ENCODE results near the gene RSL24D1.
"Not testable (repeated sequence)": the region's sequence is repeated elsewhere in the genome, so short reads cannot be mapped to it uniquely, and the experiment has no call there.

The RSL24D1 gene

GRCh38 chr15:55204464-55204863, 7.7 kb upstream of the RSL24D1 start:
- no peak for DNase-seq

- DNase-seq: no peak
Observed at GRCh38 chr15:55202206-55202605, 5.5 kb upstream of the RSL24D1 start.

- DNase-seq: no peak
Observed at GRCh38 chr15:55198706-55199105, 2.0 kb upstream of the RSL24D1 start.

GRCh38 chr15:55197719-55198118, 978 bp upstream of the RSL24D1 start:
- no peak for DNase-seq

GRCh38 chr15:55197362-55197705, 593 bp upstream of the RSL24D1 start:
- no peak for DNase-seq

GRCh38 chr15:55195996-55196395, 745 bp downstream of the RSL24D1 start:
- no peak for DNase-seq

- no peak for DNase-seq
Observed at GRCh38 chr15:55194256-55194655, 2.5 kb downstream of the RSL24D1 start.

- DNase-seq: no peak
Observed at GRCh38 chr15:55186331-55186730, 10.4 kb downstream of the RSL24D1 start.

GRCh38 chr15:55183679-55184078, 13.1 kb downstream of the RSL24D1 start:
- no peak for DNase-seq

GRCh38 chr15:55179141-55179540, 17.6 kb downstream of the RSL24D1 start:
- no peak for DNase-seq

- no peak for DNase-seq
Observed at GRCh38 chr15:55170361-55170760, 26.4 kb downstream of the RSL24D1 start.

- peak in 6 of 14 donors; percentile 0 to 47 (median 10) for DNase-seq
Observed at GRCh38 chr15:55168350-55168974, 28.3 kb downstream of the RSL24D1 start.

- DNase-seq: no peak
Observed at GRCh38 chr15:55164284-55164683, 32.5 kb downstream of the RSL24D1 start.

GRCh38 chr15:55151631-55152030, 45.1 kb downstream of the RSL24D1 start:
- no peak for DNase-seq

- not testable (repeated sequence) for DNase-seq
Observed at GRCh38 chr15:55143132-55143531, 53.6 kb downstream of the RSL24D1 start.

- no peak for DNase-seq
Observed at GRCh38 chr15:55133972-55134371, 62.8 kb downstream of the RSL24D1 start.

- no peak for DNase-seq
Observed at GRCh38 chr15:55132672-55133071, 64.1 kb downstream of the RSL24D1 start.

Measured in C1 segment of cervical spinal cord (tissue), 14 donors.